Stimulated activated CD4-positive, alpha-beta T cell treated with anti-CD3 and anti-CD28 coated beads, Interleukin-1b, Interleukin-23, amount 100 ng/mL, for 1 hour (primary cell): Measurements from ENCODE around the gene KCNIP4.

Source experiments
- DNase-seq, 2 donors: peaks; one replicate each; pipeline ENCODE4 v3.0.0-alpha.2; 2020; ENCODE audit warnings: low read depth in 2 of 2

Gene KCNIP4

GRCh38 chr4:21191317-21191716 lies 757.3 kb downstream of the KCNIP4 start:
- no peak for DNase-seq

GRCh38 chr4:21184788-21185187 lies 763.8 kb downstream of the KCNIP4 start:
- no peak for DNase-seq

GRCh38 chr4:21181716-21182115 lies 766.9 kb downstream of the KCNIP4 start:
- DNase-seq: no peak

- no peak for DNase-seq
Measured at GRCh38 chr4:21177871-21178270, 770.7 kb downstream of the KCNIP4 start.

GRCh38 chr4:21177092-21177491 lies 771.5 kb downstream of the KCNIP4 start:
- no peak for DNase-seq

- DNase-seq: no peak
Measured at GRCh38 chr4:21167711-21168110, 780.9 kb downstream of the KCNIP4 start.

GRCh38 chr4:21155367-21155766 lies 793.2 kb downstream of the KCNIP4 start:
- DNase-seq: no peak

- DNase-seq: no peak
Measured at GRCh38 chr4:21139327-21139726, 809.2 kb downstream of the KCNIP4 start.

- DNase-seq: no peak
Measured at GRCh38 chr4:21136051-21136630, 812.4 kb downstream of the KCNIP4 start.

- no peak for DNase-seq
Measured at GRCh38 chr4:21134994-21135393, 813.6 kb downstream of the KCNIP4 start.

- DNase-seq: no peak
Measured at GRCh38 chr4:21130606-21131005, 818.0 kb downstream of the KCNIP4 start.

- DNase-seq: no peak
Measured at GRCh38 chr4:21126014-21126512, 822.5 kb downstream of the KCNIP4 start.

- no peak for DNase-seq
Measured at GRCh38 chr4:21118301-21118700, 830.3 kb downstream of the KCNIP4 start.

GRCh38 chr4:21117541-21118180 lies 830.9 kb downstream of the KCNIP4 start:
- DNase-seq: no peak

- no peak for DNase-seq
Measured at GRCh38 chr4:21113496-21114223, 834.9 kb downstream of the KCNIP4 start.

GRCh38 chr4:21102667-21103066 lies 845.9 kb downstream of the KCNIP4 start:
- no peak for DNase-seq

GRCh38 chr4:21097865-21098264 lies 850.7 kb downstream of the KCNIP4 start:
- no peak for DNase-seq

GRCh38 chr4:21097026-21097425 lies 851.5 kb downstream of the KCNIP4 start:
- DNase-seq: no peak

GRCh38 chr4:21092531-21092930 lies 856.0 kb downstream of the KCNIP4 start:
- no peak for DNase-seq

GRCh38 chr4:21090094-21090666 lies 858.4 kb downstream of the KCNIP4 start:
- no peak for DNase-seq

- DNase-seq: no peak
Measured at GRCh38 chr4:21083413-21083812, 865.2 kb downstream of the KCNIP4 start.

- DNase-seq: no peak
Measured at GRCh38 chr4:21077967-21078366, 870.6 kb downstream of the KCNIP4 start.

GRCh38 chr4:21067351-21067750 lies 881.2 kb downstream of the KCNIP4 start:
- DNase-seq: no peak
